HG03135 (cell line): ENCODE data around the gene LRBA.
A peak's percentile ranks its signal among the peaks of the same experiment; 100 is the strongest.
"Not testable (repeated sequence)": the region's sequence is repeated elsewhere in the genome, so short reads cannot be mapped to it uniquely, and the experiment has no call there.

ENCODE experiments used
- ATAC-seq: cut with Tn5 transposase; IDR thresholded peaks from one replicate; pipeline ENCODE4 v1.9.1; 2021; ENCODE audit warnings: mild to moderate bottlenecking, moderate library complexity; ENCODE audit not compliant: unreplicated experiment

The LRBA gene

DNA sequence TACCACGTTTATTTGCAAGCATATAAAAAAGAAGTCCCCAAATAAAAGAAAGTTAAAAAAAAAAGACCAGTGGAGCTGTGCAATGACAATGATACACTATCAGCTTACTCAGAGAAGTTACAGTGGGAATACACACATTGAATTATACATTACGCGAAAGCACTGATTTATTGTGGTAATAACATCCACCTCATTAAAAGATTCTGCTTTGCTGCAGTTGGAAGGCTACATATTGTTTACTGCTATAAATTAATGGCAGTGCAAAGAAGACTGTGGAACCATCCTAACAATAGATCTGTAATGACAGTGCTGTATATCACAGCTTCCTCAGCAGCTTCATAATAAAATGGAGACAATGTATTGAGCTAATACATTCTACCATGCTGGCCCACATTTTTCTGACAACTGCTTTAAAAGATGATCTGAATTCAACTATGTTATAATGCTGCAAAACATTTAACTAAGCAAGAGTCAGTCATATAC, 575.6 kb downstream of the LRBA start:
- ATAC-seq, result no peak

DNA sequence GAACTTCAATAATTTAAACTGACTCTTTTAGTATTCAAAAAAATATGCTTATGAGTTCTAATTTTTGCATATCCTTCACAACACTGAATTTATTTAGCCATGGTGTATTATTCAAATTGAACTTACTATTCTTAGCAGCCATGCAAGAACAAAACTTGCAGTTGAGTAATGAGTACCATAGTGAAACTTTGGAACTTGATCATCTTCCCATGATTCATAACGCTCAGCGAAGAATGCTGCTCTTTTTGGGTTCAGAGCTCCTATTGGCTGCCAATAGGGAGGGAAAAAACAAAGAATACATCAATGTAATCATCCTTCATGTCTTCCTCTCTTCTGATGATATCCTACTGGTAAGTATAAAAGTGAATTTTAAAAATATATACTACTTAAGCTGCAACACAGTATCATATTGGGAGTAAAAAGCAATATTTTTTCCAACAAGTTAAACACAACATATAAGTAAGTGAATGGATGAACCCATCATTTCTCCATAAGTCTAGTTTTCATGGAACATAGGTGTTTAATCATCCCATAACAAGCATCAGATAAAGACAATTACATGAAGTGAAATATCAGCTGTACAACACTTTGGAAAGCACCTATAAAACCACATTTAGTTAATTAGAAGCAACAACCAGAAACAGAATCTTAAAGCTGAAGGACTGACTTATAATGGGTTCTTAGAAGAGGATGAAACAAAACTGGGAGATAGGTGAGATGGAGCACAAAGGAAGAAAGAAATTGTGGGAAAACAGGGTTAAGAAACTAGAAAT, 578.3 kb downstream of the LRBA start:
- no peak for ATAC-seq

DNA sequence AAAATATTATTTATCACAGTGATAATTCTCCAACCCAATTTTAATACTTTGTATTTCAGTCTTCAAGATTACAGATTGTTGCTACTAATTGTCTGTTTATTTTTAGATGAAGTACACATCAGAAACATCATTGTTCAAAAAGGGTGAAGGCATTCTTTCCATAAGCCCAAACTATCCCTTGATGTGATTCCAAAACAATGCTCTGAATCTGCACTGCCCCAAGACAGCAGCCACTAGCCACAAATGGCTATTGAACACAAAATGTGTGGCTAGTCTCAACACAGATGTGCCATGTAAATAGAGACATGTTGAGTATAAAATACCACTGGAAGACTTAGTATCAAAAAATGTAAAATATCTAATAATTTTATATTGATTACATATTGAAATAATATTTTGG, 583.9 kb downstream of the LRBA start:
- no peak for ATAC-seq

DNA sequence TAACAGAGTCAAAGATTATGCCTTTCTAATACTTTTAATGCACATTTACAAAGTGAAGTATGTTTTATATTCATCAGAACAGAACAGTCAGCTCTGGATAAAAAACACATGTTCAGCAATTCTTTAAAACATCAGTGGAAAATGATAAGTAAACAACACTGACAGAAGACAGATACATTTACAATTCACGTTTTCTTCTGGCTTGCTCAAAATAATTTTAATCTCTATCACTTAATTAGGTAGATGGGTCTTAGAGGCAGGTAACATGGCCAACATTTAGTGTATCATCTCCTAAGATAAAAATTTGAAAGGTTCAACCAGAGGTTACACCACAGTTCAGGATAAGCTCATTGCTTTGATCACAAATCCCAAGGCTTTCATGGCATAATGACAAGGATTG, 589.9 kb downstream of the LRBA start:
- no peak for ATAC-seq

DNA sequence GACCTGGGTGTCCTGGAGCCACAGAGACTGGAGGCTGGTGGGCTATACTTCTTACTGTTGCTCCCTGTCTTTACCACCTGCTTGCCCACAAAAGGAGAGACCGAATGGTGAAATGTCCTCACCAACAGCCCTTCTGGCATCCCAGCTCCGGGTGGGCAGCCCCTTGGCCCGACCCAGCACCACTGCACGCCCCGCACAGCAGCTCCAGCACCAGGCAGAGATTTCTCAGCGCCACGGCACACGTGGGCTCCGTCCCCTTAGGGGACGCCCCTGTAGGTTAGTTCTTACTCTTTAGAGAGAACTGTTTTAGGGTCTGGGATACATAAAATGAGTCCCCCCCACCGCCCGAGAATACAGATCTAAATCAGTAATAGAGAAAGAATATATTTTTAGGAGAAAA, 591.6 kb downstream of the LRBA start:
- ATAC-seq, result no peak

DNA sequence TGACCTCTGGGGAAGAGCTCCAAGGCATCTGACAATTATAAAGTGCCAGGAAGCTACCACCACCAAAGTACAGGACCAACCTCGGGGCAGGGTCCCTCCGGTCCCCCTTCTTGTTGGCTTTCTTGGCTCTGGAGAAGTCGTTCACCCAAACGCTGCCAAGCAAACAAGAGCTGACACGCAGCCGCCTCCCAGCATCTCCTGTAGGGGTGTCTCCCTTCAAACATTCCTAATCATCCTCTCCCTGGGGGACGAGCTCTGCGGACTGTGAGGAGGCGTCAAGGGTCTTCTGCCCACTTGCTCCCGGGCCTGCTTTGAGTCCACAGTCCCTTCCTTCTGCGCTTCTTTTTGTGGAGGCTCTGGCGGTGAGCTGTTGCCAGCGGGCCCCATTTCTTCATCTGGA, 592.0 kb downstream of the LRBA start:
- ATAC-seq, result no peak

DNA sequence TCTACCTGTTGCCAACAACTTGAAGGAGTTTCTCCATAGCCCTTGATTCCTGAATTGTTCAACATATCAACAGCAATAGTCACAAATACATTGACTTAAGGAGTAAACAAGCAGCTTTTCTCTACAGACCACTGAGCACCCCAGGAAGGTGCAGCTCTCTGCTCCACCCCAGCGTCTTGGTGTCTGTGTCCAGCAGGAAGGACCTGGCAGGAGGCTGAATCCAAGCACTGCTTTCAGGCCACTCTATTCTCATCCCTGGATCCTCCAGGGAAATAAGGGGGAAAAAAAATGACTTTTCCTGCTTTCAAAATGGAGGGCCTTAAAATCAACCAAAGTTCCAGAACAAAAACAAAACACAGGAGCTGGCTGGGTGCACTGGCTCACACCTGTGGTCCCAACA, 593.5 kb downstream of the LRBA start:
- no peak for ATAC-seq

DNA sequence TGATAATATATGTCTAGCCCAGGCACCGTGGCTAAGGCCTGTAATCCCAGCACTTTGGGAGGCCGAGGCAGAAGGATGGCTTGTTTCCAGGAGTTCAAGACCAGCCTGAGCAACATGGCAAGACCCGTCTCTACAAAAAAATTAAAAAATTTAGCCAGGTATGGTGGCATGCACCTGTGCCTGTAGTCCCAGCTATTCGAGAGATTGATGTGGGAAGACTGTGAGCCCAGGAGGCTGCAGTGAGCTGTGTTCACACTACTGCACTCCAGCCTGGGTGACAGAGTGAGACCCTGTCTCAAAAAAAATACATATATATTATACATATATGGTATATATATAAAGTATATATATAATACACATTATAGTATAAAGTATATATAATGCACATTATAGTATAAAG, 595.1 kb downstream of the LRBA start:
- ATAC-seq, result no peak

DNA sequence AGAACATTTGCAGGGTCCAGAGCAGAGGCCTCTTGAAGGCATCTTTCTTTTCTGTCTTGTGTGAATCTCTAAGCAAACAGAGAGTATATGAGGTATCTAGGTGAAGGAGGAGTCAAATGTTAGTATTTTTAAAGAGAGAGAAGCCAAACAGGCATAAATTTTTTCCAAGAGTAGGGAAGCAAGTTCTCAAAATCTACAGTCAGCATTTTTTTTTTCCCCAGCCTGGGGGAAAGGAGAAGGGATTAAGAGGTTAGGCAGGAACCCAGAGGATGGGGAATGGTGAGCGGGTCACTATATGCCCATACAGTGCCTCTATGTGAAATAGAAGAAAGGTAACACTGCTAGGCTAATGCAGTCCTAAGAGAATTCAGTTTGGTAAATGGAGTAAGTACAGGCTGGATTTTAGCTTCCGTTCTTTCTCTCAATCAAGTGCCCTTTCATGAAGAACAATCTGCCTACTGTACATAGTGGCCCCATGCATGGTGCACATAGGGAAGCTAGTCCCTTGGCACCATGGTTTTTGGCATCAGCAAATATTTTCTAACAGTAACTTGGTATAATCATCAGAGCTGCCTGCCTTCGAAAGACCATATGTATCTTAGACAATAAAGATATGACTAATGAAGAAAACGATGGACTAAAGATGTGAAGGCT, 596.2 kb downstream of the LRBA start:
- ATAC-seq, result no peak

DNA sequence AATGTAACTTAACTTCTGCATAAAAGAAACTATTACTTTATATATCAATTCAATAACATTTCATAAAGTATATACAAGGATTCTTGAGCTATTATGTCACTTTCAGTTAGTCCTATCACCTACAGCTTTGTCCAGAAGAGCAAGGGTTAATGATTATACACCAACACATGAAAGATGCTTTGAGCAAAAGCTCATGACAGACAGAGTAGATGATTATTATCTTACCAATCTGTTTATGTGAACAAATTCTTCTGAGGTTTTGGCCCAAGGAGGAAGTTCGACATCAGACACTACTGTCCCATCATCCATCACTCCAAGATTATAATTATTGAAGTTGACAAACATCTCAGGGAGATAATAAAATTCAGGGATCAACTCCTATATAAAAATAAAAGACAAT, 599.9 kb downstream of the LRBA start:
- no peak for ATAC-seq

DNA sequence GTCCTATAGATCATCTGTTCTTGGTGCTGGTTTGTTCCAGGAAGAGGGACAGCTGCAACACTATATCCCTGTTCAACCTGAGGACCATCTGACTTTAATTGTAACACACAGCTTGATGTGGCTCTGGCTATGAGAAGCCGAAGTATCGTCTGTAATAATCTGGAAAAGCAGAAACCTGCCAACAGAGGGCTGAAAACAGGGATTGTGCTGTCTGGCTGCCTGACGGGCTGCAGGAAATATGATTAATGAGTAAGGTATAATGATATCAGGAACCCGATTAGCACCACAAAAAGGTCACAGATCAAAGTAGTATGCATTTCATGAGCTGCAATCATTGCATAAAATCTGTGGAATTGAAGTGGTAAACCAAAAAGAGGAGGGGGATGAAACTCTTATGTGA, 603.6 kb downstream of the LRBA start:
- no peak for ATAC-seq

DNA sequence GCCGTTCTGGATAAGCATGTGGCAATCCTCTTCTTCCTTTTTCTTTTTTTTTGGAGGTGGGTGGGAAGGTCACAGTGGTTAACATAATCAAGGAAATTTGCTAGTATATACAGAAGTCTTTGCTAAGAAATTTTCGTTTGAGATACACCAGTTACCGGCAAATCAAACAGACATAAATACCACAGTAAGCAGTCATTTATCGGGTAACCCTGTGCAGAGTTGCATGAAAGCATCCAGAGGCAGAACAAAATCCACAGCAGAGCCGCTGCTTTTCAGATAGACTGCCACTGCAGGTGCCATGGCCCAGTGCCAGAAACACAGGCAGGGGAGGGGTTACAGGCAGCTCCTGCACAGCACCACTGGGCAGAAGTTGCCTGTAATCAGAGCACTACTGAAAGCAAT, 612.2 kb downstream of the LRBA start:
- ATAC-seq, result peak; percentile 78

DNA sequence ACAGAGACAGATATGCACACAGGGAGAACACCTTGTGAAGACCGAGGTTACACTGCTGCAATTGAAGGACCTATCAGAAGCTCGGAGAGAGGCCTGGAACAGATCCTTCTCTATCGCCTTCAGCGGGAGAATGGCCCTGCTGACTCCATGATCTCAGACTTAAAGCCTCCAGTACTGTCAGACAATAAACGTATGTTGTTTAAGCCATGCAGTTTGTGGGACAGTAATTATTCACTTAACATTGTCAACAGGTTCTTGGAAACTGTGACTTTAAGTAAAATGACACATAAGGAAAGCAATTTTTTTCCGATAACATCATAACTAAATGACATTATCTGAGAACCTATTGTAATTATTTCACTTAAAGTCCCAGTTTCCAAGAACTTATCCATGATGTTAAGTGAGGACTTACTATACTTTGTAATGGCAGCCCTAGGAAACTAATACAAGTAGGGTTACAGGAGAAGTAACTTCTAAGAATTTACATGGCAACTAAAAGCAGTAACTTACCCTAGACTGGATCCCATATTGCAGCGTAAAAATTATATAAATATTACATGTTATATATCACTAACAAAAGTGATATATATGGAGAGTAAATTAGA, 613.9 kb downstream of the LRBA start:
- ATAC-seq, result no peak

DNA sequence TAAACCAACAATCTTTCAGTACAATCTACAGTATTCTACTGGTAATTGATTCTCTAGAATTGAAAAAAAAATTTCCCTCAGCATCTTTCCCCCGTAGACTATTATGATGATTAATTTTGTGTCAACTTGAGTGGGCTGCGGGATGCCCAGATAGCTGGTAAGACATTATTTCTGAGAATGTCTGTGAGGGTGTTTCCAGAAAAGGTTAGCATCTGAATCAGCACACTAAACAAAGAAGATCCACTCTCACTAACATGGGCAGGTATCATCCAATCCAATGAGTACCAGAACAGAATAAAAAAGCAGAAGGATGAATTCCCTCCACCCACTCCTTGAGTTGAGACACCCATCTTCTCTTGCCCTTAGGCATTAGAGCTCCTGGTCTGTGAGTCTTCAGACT, 619.2 kb downstream of the LRBA start:
- no peak for ATAC-seq

DNA sequence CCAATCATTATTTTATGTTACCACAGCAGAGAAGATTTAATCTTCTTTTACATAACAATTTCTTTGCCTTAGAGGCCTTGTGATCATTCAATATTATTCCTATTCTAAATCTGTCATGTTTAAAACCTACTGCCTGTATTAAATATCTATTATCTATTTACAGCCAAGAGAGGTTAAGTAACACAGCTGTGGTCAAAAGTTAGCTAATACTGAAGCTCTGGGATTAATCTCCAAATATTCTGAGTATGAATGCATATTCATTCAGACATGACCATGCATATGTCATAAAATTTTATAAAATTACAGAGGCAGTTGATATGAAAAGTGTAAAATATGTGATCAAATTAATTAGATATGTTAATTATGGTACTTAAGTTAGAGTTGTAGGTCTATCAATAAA, 621.0 kb downstream of the LRBA start:
- ATAC-seq, result no peak

DNA sequence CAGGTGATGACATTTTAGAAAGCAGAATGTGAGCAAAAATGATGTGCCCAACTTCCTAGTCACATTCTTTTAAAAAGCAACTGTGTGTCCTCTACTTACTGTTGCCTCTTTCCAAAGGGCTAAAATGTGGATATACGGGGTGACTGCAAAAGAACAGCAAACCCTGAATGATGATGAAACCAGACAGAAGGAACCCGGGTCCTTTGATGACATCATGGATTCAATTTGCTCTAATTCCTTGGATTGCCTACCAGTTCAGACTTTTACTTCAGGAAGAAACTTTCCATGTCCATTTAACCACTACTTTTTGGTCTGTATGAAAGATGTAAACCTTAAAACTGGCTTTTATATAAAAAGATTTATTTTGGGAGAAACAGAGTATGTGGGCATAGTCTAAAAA, 624.0 kb downstream of the LRBA start:
- no peak for ATAC-seq

DNA sequence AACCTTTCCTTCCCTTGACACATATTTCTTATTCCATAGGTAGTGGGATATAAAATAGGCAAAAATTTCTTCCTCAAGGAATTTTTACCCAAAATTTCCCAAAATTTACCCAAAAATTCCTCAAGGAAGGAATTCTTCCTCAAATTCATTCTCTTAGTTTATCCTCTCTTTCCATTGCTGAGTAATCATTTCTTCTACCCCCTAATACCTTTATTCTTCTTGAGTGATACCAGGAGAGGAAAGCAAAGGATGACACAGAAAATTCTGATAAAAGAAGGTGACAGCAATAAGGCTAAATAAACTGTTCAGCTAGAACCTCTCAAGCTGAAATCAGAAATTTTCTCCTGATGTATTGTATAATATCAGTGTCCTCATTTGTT, 624.6 kb downstream of the LRBA start:
- no peak for ATAC-seq

DNA sequence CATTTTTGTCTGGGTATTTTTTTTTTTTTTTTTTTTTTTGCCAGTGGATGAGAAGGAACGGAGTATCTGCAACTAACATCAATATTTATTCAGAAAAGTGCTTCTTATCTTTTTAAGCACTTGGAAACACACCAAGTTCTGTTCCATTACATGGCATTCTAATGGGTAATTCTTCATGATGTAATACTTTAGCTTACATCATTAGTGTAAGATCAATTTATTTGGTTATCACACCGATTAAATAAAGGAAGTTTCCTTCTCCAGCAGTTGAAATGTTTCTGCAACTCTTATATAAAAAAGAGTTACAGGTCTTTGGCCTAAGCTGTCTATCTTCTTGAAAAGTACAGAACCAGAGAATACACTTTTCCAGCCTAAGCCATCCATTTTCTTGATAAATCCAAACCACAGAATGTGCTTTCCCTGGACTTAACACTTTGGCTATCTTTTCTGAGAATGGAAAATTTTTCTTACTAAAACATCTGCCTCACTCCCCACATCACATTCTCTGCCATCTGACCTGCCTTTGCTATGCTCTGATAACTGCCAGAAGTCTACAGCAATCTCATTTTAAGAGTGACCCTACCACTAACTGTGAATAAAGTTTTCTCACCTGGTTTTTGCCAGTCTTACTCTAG, 625.1 kb downstream of the LRBA start:
- no peak for ATAC-seq

DNA sequence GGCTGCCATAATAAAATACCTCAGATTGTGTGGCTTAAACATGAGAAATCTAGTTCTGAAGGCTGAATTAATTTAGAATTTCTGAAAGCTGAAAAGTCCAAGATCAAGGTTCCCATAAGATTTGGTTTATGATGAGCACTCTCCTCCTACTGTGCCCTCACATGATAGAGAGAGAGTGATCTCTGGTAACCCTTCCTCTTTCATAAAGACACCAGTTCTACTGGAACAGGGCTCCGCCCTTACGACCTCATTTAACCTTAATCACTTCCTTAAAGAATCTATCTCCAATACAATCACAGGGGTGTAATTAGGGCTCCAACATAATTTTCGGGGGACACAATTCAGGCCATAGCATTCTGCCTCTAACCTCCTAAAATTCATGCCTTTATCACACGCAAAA, 627.1 kb downstream of the LRBA start:
- no peak for ATAC-seq

DNA sequence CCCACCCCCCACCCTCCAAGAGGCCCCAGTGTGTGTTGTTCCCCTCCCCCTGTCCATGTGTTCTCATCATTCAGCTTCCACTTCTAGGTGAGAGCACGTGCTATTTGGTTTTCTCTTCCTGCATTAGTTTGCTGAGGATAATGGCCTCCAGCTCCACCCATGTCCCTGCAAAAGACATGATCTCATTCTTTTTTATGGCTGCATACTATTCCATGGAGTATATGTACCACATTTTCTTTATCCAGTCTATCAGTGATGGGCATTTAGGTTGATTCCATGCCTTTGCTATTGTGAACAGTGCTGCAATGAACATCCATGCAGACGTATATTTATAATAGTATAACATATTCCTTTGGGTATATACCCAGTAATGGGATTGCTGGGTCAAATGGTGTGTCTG, 628.7 kb downstream of the LRBA start:
- ATAC-seq, result not testable (repeated sequence)

DNA sequence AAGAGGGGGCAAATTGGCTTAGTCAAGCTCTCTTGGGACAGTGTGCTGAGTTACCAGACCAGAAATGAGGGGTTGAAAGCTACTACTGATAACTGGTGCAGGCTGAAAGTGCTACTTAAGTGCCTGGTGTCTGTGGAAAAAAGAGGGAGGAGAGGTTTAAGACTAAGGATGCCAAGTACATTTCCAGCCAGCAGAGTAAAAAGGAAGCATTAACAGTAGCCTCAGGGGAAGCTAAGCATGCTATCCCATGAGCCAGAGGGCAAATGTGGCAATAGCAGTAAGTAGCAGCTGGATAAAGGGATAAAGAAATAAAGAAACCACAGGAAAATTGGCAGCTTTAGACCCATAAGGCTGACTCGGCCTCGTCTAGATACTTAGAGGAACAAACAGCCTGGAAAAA, 629.5 kb downstream of the LRBA start:
- no peak for ATAC-seq

DNA sequence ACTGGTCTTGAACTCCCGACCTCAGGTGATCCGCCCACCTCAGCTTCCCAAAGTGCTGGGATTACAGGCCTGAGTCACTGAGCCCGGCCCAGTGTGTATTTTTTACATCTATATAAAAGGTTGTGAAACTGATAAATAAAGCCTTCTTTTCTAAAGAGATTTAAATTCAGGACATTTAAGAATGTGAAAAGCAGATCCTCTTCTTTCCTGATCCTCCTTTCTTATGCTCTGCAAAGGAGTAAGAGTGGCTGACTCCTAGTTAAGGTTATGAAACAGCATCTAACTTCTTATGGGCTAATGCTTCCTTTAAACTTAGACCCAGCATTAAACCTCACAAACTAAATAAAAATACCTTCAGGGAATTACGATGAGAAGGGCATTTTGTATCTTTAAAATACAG, 630.8 kb downstream of the LRBA start:
- no peak for ATAC-seq
